ENCODE measurements around the gene UNC5CL. TPM values are rescaled to one million over a fixed set of nuclear protein-coding genes. Genes with fewer than 3 reads are reported as not detected.

Gene UNC5CL
- total RNA-seq, 1 experiment from 2014 or later, result 10.6 TPM

GRCh38 chr6:41047745-41048732, 9.0 kb upstream of the UNC5CL start:
- Mint-ChIP-seq H3K9me3 (ENCODE audit: low read depth, unreplicated experiment) (no peaks in the 10 kb centered on the region), H3K27ac (ENCODE audit: unreplicated experiment) (no peak overlapping the region), H3K27me3 (ENCODE audit: unreplicated experiment) (no peaks in the 10 kb centered on the region), H3K36me3 (ENCODE audit: insufficient read depth, unreplicated experiment) (no peaks in the 10 kb centered on the region), H3K4me1 (ENCODE audit: low read depth, unreplicated experiment) (peaks cover 11% of the 10 kb centered on the region), H3K4me3 (ENCODE audit: low read depth, unreplicated experiment) (no peak overlapping the region)
- no TSS peak for BruUV-seq (replicated peaks)
- DNase-seq, result no peak
- TF ChIP-seq CTCF (IDR thresholded peaks at IDR 0.05; ENCODE audit: unreplicated experiment), result no peak
- intact Hi-C loops (cut with micrococcal nuclease; ENCODE audit: unreplicated experiment), result no loop called here
- CTCF ChIA-PET, result interaction anchor here (2.5 kb wide), 1 partner anchor 9 kb away, joined by 5 read pairs; the partner anchor contains the start of gene UNC5CL

GRCh38 chr6:41047306-41047705, 8.3 kb upstream of the UNC5CL start:
- Mint-ChIP-seq H3K27ac (ENCODE audit: unreplicated experiment) (no peak overlapping the region), H3K4me3 (ENCODE audit: low read depth, unreplicated experiment) (no peak overlapping the region), H3K27me3 (ENCODE audit: unreplicated experiment) (no peaks in the 10 kb centered on the region), H3K9me3 (ENCODE audit: low read depth, unreplicated experiment) (no peaks in the 10 kb centered on the region), H3K4me1 (ENCODE audit: low read depth, unreplicated experiment) (peaks cover 11% of the 10 kb centered on the region), H3K36me3 (ENCODE audit: insufficient read depth, unreplicated experiment) (no peaks in the 10 kb centered on the region)
- no peak for DNase-seq
- CTCF ChIA-PET, result interaction anchor here (0.5 kb wide), 1 partner anchor 309 kb away, joined by 5 read pairs; no protein-coding TSS in a partner anchor
- intact Hi-C loops (cut with micrococcal nuclease; ENCODE audit: unreplicated experiment), result no loop called here
- TF ChIP-seq CTCF (IDR thresholded peaks at IDR 0.05; ENCODE audit: unreplicated experiment), result no peak
- BruUV-seq (replicated peaks), result no TSS peak

- CTCF ChIA-PET, result interaction anchor here (1.4 to 1.5 kb wide), 2 partner anchors 18 to 23 kb away, joined by 3 to 4 read pairs; no protein-coding TSS in a partner anchor
- TF ChIP-seq CTCF (IDR thresholded peaks at IDR 0.05; ENCODE audit: unreplicated experiment), result no peak
- H3K4me3 Mint-ChIP-seq (ENCODE audit: low read depth, unreplicated experiment), result no peak overlapping the region
- no peak overlapping the region for H3K27ac Mint-ChIP-seq (ENCODE audit: unreplicated experiment)
- H3K27me3 Mint-ChIP-seq (ENCODE audit: unreplicated experiment), result no peaks in the 10 kb centered on the region
- no peaks in the 10 kb centered on the region for H3K36me3 Mint-ChIP-seq (ENCODE audit: insufficient read depth, unreplicated experiment)
- BruUV-seq (replicated peaks), result no TSS peak
- no peaks in the 10 kb centered on the region for H3K9me3 Mint-ChIP-seq (ENCODE audit: low read depth, unreplicated experiment)
- no peak for DNase-seq
- peaks cover 12% of the 10 kb centered on the region for H3K4me1 Mint-ChIP-seq (ENCODE audit: low read depth, unreplicated experiment)
- intact Hi-C loops (cut with micrococcal nuclease; ENCODE audit: unreplicated experiment), result no loop called here
Measured at GRCh38 chr6:41046084-41046483, 7.1 kb upstream of the UNC5CL start.

- no peak overlapping the region for H3K4me3 Mint-ChIP-seq (ENCODE audit: low read depth, unreplicated experiment)
- H3K27me3 Mint-ChIP-seq (ENCODE audit: unreplicated experiment), result no peaks in the 10 kb centered on the region
- H3K36me3 Mint-ChIP-seq (ENCODE audit: insufficient read depth, unreplicated experiment), result no peaks in the 10 kb centered on the region
- no peak for TF ChIP-seq CTCF (IDR thresholded peaks at IDR 0.05; ENCODE audit: unreplicated experiment)
- H3K4me1 Mint-ChIP-seq (ENCODE audit: low read depth, unreplicated experiment), result peaks cover 16% of the 10 kb centered on the region
- no peak for DNase-seq
- CTCF ChIA-PET, result interaction anchor here (1.4 to 1.5 kb wide), 2 partner anchors 19 to 23 kb away, joined by 3 to 4 read pairs; no protein-coding TSS in a partner anchor
- intact Hi-C loops (cut with micrococcal nuclease; ENCODE audit: unreplicated experiment), result no loop called here
- no peak overlapping the region for H3K27ac Mint-ChIP-seq (ENCODE audit: unreplicated experiment)
- no peaks in the 10 kb centered on the region for H3K9me3 Mint-ChIP-seq (ENCODE audit: low read depth, unreplicated experiment)
- no TSS peak for BruUV-seq (replicated peaks)
Measured at GRCh38 chr6:41045664-41046063, 6.6 kb upstream of the UNC5CL start.
